Osteocyte (in vitro differentiated cells): Measurements from ENCODE around the gene GPC5. TPM values are rescaled to one million over a fixed set of nuclear protein-coding genes. Genes with fewer than 3 reads are reported as not detected.

Experiments
- DNase-seq: peaks from one replicate; pipeline ENCODE4 v3.0.0; 2021; ENCODE audit warnings: mixed read lengths; ENCODE audit not compliant: unreplicated experiment; ENCODE audit errors: extremely low spot score
- H3K27ac Mint-ChIP-seq: one replicate; pipeline ENCODE4 v1.8.0; 2021; ENCODE audit warnings: mild to moderate bottlenecking, mixed read lengths; ENCODE audit not compliant: unreplicated experiment
- H3K27me3 Mint-ChIP-seq: one replicate; pipeline ENCODE4 v1.8.0; 2021; ENCODE audit warnings: mixed read lengths; ENCODE audit not compliant: unreplicated experiment
- H3K36me3 Mint-ChIP-seq: one replicate; pipeline ENCODE4 v1.8.0; 2021; ENCODE audit warnings: mixed read lengths; ENCODE audit not compliant: unreplicated experiment
- H3K4me1 Mint-ChIP-seq: one replicate; pipeline ENCODE4 v1.8.0; 2021; ENCODE audit warnings: mixed read lengths; ENCODE audit not compliant: unreplicated experiment
- H3K4me3 Mint-ChIP-seq: one replicate; pipeline ENCODE4 v1.8.0; 2021; ENCODE audit warnings: mild to moderate bottlenecking, moderate library complexity, mixed read lengths; ENCODE audit not compliant: unreplicated experiment
- H3K9me3 Mint-ChIP-seq: one replicate; pipeline ENCODE4 v1.8.0; 2021; ENCODE audit warnings: mixed read lengths; ENCODE audit not compliant: unreplicated experiment
- total RNA-seq: library from RNA; stranded (reverse); gene quantifications from 2 replicates; pipeline ENCODE4 v1.2.1, GENCODE V29; 2021
- TF ChIP-seq, protein P1 (sequence below): fragments of 200-600 bp; sonication (generic); IDR thresholded peaks from 2 replicates; pipeline ENCODE4 v1.5.0; 2021; ENCODE audit warnings: antibody characterized with exemption, mild to moderate bottlenecking, moderate library complexity

Gene GPC5
- total RNA-seq, 1 donor from 2014 or later: 12.9 TPM

DNA sequence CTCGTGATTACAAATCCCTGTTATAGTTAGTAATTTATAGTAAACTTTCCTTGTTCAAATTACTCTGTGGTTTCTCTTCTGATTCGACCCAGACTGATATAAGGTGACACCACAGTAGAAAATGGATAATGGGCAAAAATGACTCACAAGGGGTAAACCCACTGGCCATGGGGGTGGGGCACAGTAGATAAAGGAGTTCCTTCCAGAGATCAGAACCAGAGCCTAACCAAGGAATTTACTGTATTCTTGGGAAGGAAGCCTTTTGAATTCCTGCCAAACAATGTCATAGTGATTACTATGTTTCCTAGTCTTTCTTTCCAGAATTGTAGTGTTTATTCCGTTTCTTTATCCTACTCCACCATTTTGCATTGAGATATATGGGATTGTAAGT is 29.0 kb upstream of the GPC5 start:
- Mint-ChIP-seq H3K27me3 (no peaks in the 10 kb centered on the region), H3K4me3 (no peak overlapping the region), H3K36me3 (no peaks in the 10 kb centered on the region), H3K27ac (no peak overlapping the region), H3K4me1 (peaks cover 11% of the 10 kb centered on the region), H3K9me3 (no peaks in the 10 kb centered on the region)
- TF ChIP-seq, protein P1, sequence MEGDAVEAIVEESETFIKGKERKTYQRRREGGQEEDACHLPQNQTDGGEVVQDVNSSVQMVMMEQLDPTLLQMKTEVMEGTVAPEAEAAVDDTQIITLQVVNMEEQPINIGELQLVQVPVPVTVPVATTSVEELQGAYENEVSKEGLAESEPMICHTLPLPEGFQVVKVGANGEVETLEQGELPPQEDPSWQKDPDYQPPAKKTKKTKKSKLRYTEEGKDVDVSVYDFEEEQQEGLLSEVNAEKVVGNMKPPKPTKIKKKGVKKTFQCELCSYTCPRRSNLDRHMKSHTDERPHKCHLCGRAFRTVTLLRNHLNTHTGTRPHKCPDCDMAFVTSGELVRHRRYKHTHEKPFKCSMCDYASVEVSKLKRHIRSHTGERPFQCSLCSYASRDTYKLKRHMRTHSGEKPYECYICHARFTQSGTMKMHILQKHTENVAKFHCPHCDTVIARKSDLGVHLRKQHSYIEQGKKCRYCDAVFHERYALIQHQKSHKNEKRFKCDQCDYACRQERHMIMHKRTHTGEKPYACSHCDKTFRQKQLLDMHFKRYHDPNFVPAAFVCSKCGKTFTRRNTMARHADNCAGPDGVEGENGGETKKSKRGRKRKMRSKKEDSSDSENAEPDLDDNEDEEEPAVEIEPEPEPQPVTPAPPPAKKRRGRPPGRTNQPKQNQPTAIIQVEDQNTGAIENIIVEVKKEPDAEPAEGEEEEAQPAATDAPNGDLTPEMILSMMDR: no peak
- no peak for DNase-seq

DNA sequence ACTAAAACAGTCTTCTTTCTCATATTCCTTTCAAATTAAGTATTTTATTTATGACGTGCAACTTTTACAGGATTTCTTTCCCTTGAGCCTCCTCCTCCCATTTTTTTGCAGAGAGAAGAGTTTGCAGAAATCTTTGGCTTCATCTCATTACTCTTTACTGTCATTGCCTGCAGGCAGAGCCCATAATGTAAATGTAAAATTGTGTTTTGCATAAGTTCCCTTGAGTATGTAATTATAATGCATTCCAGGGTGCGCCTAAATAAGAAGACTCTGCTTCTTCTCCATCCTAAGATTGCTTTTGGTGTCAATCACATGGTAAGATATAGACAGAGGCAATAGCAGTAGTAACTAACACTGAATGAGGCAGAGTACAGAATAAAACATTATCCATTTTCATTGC is 27.9 kb upstream of the GPC5 start:
- Mint-ChIP-seq H3K9me3 (no peaks in the 10 kb centered on the region), H3K36me3 (no peaks in the 10 kb centered on the region), H3K27ac (no peak overlapping the region), H3K4me1 (peaks cover 14% of the 10 kb centered on the region), H3K27me3 (no peaks in the 10 kb centered on the region), H3K4me3 (no peak overlapping the region)
- DNase-seq: no peak
- TF ChIP-seq, protein P1: no peak

DNA sequence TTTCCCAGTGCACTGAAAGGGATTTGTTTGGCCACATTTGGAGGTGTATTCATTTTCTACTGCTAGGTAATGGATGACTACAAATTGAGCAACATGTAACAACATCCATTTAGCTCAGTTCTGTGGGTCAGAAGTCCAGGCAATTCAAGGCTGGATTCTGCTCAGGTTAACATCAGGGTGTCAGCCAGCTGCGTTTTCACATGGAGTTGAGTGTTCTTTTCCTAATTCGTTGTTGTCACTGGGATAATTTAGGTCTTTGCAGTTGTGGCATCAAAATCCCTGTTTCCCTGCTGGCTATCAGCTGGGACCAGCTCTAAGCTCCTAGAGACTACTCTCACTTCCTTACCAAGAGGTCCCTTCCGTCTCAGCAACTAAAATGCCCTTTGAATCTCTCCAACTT is 25.5 kb upstream of the GPC5 start:
- Mint-ChIP-seq H3K4me1 (peaks cover 14% of the 10 kb centered on the region), H3K36me3 (no peaks in the 10 kb centered on the region), H3K27me3 (no peaks in the 10 kb centered on the region)

DNA sequence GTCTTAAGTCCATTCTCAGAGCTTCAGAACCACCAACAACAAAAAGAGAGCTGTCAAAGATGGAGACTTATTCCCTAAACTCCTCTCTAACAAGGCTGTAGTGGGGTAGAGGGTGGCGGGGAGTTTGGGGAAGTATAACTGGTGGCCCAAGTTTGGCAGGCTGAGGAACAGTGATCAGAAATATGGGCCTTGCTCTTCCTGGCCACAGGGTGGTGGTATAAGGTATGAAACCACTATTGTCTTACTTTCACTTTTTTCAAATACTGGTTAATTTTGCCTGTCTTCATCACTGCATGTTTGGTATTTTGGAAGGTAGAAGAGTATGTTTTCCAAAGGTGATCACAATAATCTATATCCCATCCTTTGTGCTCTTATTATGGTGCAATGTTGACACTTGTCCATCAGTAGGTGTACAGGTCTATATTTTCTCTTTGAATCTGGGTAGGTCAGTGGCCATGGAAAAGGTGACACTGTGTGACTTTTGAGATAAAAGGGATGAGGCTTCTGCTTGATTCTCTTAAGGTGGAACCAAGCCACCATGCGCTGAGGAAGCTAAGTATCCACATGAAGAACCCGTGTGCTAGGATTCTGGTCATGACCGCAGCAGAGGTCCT is 23.2 kb upstream of the GPC5 start:
- no peak overlapping the region for H3K4me3 Mint-ChIP-seq
- no peak overlapping the region for H3K27ac Mint-ChIP-seq
- no peaks in the 10 kb centered on the region for H3K27me3 Mint-ChIP-seq
- H3K36me3 Mint-ChIP-seq: no peaks in the 10 kb centered on the region
- TF ChIP-seq, protein P1: peak; percentile 75
- no peak for DNase-seq
- H3K4me1 Mint-ChIP-seq: peaks cover 4% of the 10 kb centered on the region
- peaks cover 3% of the 10 kb centered on the region for H3K9me3 Mint-ChIP-seq

More for the DNA sequence above, 25.5 kb upstream of the GPC5 start:
- TF ChIP-seq, protein P1: no peak
- H3K4me3 Mint-ChIP-seq: no peak overlapping the region
- no peaks in the 10 kb centered on the region for H3K9me3 Mint-ChIP-seq
- DNase-seq: no peak
- H3K27ac Mint-ChIP-seq: no peak overlapping the region

DNA sequence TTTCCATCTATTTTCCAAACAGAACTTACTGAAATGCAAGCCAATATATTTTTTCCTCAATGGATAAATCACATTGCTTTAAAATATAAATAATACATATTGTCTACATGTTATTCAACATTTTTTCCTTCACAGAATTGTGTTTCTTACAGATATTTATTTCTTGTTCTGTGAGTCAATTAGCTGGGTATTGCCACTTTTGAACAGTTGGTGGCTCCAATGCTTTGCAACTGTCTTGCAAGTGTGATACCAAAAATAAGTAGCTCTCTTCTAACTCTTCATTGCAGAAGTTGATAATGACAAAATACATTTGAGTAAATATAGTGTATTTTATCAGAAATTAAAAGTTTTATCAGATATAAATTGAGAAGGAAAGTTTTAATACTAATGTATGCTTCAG is 17.1 kb upstream of the GPC5 start:
- no peak for DNase-seq
- peaks cover 3% of the 10 kb centered on the region for H3K9me3 Mint-ChIP-seq
- H3K4me1 Mint-ChIP-seq: peaks cover 3% of the 10 kb centered on the region
- peaks cover 5% of the 10 kb centered on the region for H3K27me3 Mint-ChIP-seq
- TF ChIP-seq, protein P1: peak; percentile 85
- no peaks in the 10 kb centered on the region for H3K36me3 Mint-ChIP-seq
- H3K27ac Mint-ChIP-seq: no peak overlapping the region
- H3K4me3 Mint-ChIP-seq: no peak overlapping the region
